Measurements from ENCODE around the gene HEY2.

- TF ChIP-seq CTCF (conservative IDR thresholded peaks at IDR 0.05): no peak
- TF ChIP-seq ZFX (IDR thresholded peaks at IDR 0.05): no peak
Measured at GRCh38 chr6:125789167-125789566, 39.7 kb downstream of the HEY2 start.

All from C4-2B (cell line).